ENCODE measurements around the gene JMJD4. TPM values are rescaled to one million over a fixed set of nuclear protein-coding genes. Genes with fewer than 3 reads are reported as not detected.

JMJD4 gene
- total RNA-seq, 1 donor from 2014 or later = 7.0 TPM

DNA sequence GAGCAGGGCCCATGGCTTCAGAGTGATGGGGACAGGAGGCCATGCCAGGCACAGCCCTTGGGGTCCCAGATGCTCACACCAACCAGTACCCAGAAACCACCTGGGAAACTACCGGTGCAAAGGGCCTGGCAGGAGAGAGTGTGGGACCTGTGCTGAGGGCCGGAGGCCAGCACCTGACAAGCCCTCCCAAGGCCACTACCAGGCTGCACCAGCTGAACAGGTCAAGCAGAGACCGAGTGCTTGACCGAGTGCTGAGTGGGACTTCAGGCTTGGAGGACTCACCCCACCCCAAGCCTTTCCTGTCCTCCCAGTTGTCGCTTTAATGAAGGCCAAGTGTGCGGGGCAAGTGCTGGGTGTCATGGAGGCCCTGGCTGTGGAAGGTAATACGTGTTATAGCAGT is 36.7 kb upstream of the JMJD4 start:
- Histone ChIP-seq H3K4me1 (peaks cover 8% of the 10 kb centered on the region), H3K27ac (replicated peaks) (no peak overlapping the region), H3K9me3 (replicated peaks) (no peaks in the 10 kb centered on the region), H3K36me3 (peaks cover 61% of the 10 kb centered on the region), H3K4me3 (no peak overlapping the region), H3K27me3 (ENCODE audit: low read depth) (no peaks in the 10 kb centered on the region)
- TF ChIP-seq, protein P1, sequence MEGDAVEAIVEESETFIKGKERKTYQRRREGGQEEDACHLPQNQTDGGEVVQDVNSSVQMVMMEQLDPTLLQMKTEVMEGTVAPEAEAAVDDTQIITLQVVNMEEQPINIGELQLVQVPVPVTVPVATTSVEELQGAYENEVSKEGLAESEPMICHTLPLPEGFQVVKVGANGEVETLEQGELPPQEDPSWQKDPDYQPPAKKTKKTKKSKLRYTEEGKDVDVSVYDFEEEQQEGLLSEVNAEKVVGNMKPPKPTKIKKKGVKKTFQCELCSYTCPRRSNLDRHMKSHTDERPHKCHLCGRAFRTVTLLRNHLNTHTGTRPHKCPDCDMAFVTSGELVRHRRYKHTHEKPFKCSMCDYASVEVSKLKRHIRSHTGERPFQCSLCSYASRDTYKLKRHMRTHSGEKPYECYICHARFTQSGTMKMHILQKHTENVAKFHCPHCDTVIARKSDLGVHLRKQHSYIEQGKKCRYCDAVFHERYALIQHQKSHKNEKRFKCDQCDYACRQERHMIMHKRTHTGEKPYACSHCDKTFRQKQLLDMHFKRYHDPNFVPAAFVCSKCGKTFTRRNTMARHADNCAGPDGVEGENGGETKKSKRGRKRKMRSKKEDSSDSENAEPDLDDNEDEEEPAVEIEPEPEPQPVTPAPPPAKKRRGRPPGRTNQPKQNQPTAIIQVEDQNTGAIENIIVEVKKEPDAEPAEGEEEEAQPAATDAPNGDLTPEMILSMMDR (IDR thresholded peaks at IDR 0.05; ENCODE audit: borderline replicate concordance) = no peak
- intact Hi-C loops (cut with micrococcal nuclease) = no loop called here
- no peak for DNase-seq

DNA sequence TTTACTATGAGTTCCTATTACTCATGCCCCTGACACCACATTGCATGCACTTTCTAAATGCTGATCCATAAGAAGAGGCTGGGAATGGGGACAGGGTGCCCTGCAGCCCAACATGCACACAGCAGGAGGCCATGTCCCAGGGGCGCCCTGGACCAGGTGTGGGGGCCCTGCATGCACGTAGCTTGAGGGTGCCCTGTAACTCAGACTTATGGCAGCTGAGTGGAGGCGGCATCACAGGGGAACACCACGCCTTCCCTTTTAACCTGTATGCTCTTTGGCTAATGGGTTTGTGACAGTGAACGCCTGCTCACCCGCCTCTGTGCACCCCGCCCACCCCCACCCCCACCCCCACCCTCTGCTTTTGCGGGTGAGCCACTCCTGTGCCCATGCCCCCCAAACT is 36.2 kb upstream of the JMJD4 start:
- Histone ChIP-seq H3K27me3 (ENCODE audit: low read depth) (no peaks in the 10 kb centered on the region), H3K27ac (replicated peaks) (no peak overlapping the region), H3K4me1 (peaks cover 11% of the 10 kb centered on the region), H3K36me3 (peaks cover 60% of the 10 kb centered on the region), H3K4me3 (no peak overlapping the region), H3K9me3 (replicated peaks) (no peaks in the 10 kb centered on the region)
- TF ChIP-seq, protein P1 (IDR thresholded peaks at IDR 0.05; ENCODE audit: borderline replicate concordance) = no peak
- intact Hi-C loops (cut with micrococcal nuclease) = no loop called here
- no peak for DNase-seq

DNA sequence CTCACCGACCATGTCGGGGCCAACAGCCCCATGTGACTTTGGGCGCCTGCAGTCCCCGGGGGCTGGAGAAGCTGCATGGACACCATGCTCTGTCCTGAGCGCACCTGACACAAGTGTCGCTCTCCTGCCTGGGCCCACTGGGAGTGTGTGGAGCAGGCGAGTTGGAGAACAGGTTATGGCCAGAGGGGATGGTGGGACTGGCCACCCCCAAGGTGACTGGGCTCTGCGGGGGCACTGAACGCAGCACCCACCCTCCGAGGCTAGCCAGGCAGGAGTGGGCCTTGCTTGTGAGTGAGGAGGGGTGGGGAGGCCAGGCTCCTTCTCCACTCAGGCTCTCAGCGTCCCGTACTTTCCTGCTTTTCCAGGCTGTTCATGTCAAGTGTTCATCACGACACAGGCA is 35.7 kb upstream of the JMJD4 start:
- no peak for DNase-seq
- no peak overlapping the region for H3K27ac ChIP-seq (replicated peaks)
- intact Hi-C loops (cut with micrococcal nuclease) = no loop called here
- H3K36me3 ChIP-seq = peaks cover 60% of the 10 kb centered on the region
- TF ChIP-seq, protein P1 (IDR thresholded peaks at IDR 0.05; ENCODE audit: borderline replicate concordance) = no peak
- H3K4me3 ChIP-seq = no peak overlapping the region
- H3K9me3 ChIP-seq (replicated peaks) = no peaks in the 10 kb centered on the region
- no peaks in the 10 kb centered on the region for H3K27me3 ChIP-seq (ENCODE audit: low read depth)
- H3K4me1 ChIP-seq = peaks cover 11% of the 10 kb centered on the region

DNA sequence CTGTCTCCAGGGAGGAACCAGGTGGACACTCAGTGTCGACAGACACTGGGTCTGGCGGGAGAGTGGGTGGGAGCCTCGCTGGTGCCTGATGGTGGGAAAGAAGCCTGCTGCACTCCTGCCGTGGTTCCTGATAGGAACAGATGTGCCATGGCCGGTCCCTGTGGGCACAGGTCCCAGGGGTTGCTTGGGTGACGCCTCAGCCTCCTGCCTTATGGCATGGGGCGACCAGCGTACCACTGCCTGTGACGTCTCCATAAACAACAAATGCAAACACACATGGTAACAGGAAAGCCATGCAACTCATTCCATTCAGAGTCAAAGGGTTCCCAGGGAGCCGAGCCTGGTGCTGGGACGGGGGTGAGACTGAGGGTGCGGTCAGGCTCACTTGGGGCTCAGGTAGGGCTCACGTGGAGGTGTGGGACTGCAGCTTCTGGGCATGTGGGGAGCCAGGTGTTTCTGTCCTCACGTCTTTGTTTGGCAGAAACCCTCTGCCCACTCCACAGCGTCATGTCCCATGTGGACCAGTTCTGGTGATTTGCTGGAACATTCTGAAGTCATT is 34.9 kb upstream of the JMJD4 start:
- TF ChIP-seq, protein P1 (IDR thresholded peaks at IDR 0.05; ENCODE audit: borderline replicate concordance) = no peak
- no peak overlapping the region for H3K4me3 ChIP-seq
- peaks cover 11% of the 10 kb centered on the region for H3K4me1 ChIP-seq
- no peaks in the 10 kb centered on the region for H3K27me3 ChIP-seq (ENCODE audit: low read depth)
- no peaks in the 10 kb centered on the region for H3K9me3 ChIP-seq (replicated peaks)
- no peak overlapping the region for H3K27ac ChIP-seq (replicated peaks)
- peaks cover 58% of the 10 kb centered on the region for H3K36me3 ChIP-seq
- no peak for DNase-seq
- intact Hi-C loops (cut with micrococcal nuclease) = no loop called here

DNA sequence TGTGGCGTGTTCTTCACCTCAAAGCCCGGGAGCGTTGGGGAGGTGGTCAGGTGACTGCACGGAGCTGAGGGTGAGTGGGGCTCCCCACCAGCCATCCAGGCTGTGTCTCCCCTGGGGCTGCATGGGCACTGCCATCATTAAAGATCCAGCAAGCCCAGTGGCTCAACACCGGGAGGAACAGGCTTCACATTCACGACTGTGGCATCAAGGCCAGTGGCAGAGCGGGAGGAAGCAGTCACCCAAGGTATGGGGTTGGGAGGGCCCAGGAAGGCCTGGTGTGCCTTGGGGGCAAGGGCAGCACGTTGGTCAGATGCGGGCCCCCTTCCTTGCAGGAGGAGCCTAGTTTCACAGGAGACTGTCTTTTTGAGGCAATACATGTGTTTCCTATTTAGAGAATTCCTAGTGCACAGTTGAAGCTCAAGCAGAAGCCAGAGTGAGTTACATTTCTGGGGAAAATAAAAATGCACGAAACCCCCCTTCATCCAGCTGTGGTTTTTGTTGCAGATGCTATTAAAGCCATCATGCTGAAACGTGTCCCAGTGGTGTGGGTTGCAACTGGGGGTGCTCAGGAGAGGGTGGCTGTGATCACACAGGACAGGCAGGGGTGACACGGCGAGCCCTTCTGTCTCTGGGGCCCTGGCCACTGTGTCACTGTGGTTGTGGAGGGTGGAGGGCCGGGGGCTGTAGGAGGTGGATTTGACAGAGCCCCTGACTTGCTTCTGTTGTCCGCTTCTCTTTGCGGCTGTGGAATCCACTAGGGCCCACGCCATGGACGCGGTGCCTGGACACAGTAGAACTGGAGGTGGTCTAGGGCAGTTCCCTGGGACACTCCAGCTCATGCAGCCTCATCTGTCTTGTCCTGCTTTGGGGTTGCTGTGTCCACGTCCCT is 34.2 kb upstream of the JMJD4 start:
- H3K4me3 ChIP-seq = no peak overlapping the region
- peaks cover 61% of the 10 kb centered on the region for H3K36me3 ChIP-seq
- intact Hi-C loops (cut with micrococcal nuclease) = no loop called here
- DNase-seq = no peak
- no peaks in the 10 kb centered on the region for H3K27me3 ChIP-seq (ENCODE audit: low read depth)
- TF ChIP-seq, protein P1 (IDR thresholded peaks at IDR 0.05; ENCODE audit: borderline replicate concordance) = no peak
- H3K4me1 ChIP-seq = peaks cover 11% of the 10 kb centered on the region
- H3K27ac ChIP-seq (replicated peaks) = no peak overlapping the region
- H3K9me3 ChIP-seq (replicated peaks) = no peaks in the 10 kb centered on the region

Measured in left ventricle myocardium inferior (tissue), 1 donor.